HG02938 (cell line): Measurements from ENCODE around the gene CGREF1.
"Not testable (repeated sequence)": the region's sequence is repeated elsewhere in the genome, so short reads cannot be mapped to it uniquely, and the experiment has no call there.

ENCODE experiments used
- ATAC-seq: cut with Tn5 transposase; IDR thresholded peaks from one replicate; pipeline ENCODE4 v1.9.1; 2021; ENCODE audit warnings: mild to moderate bottlenecking, moderate library complexity; ENCODE audit not compliant: unreplicated experiment

The CGREF1 gene

GRCh38 chr2:27115519-27115918 is 3.4 kb downstream of the CGREF1 start:
- ATAC-seq = no peak

GRCh38 chr2:27111392-27112078 is 7.4 kb downstream of the CGREF1 start:
- not testable (repeated sequence) for ATAC-seq

- ATAC-seq = not testable (repeated sequence)
Measured at GRCh38 chr2:27110603-27111352, 8.2 kb downstream of the CGREF1 start.

- no peak for ATAC-seq
Measured at GRCh38 chr2:27109083-27109482, 9.8 kb downstream of the CGREF1 start.

- no peak for ATAC-seq
Measured at GRCh38 chr2:27108221-27108620, 10.7 kb downstream of the CGREF1 start.

GRCh38 chr2:27105981-27106380 is 12.9 kb downstream of the CGREF1 start:
- ATAC-seq = no peak

GRCh38 chr2:27102329-27102728 is 16.6 kb downstream of the CGREF1 start:
- no peak for ATAC-seq

GRCh38 chr2:27100036-27100435 is 18.9 kb downstream of the CGREF1 start:
- no peak for ATAC-seq

- ATAC-seq = no peak
Measured at GRCh38 chr2:27099334-27099955, 19.5 kb downstream of the CGREF1 start.

GRCh38 chr2:27097341-27097740 is 21.6 kb downstream of the CGREF1 start:
- ATAC-seq = no peak

GRCh38 chr2:27096748-27097297 is 22.1 kb downstream of the CGREF1 start:
- ATAC-seq = no peak

GRCh38 chr2:27095745-27096651 is 22.9 kb downstream of the CGREF1 start:
- no peak for ATAC-seq

GRCh38 chr2:27095427-27095744 is 23.5 kb downstream of the CGREF1 start:
- no peak for ATAC-seq

- no peak for ATAC-seq
Measured at GRCh38 chr2:27094353-27094984, 24.5 kb downstream of the CGREF1 start.

GRCh38 chr2:27093430-27094352 is 25.2 kb downstream of the CGREF1 start:
- no peak for ATAC-seq

- no peak for ATAC-seq
Measured at GRCh38 chr2:27092696-27093429, 26.1 kb downstream of the CGREF1 start.

- no peak for ATAC-seq
Measured at GRCh38 chr2:27091746-27092695, 26.9 kb downstream of the CGREF1 start.
